ENCODE measurements around the gene EGFR.

Gene EGFR

GRCh38 chr7:55253188-55253587, 234.4 kb downstream of the EGFR start:
- Histone ChIP-seq H3K4me1 (peaks cover 5% of the 10 kb centered on the region), H3K36me3 (no peaks in the 10 kb centered on the region), H3K4me3 (ENCODE audit: low read depth, low read length) (no peak overlapping the region), H3K9me3 (no peaks in the 10 kb centered on the region), H3K27me3 (no peaks in the 10 kb centered on the region)
- TF ChIP-seq CTCF (IDR thresholded peaks at IDR 0.05; ENCODE audit: low read depth, low read length) = no peak
- no peak for DNase-seq

GRCh38 chr7:55254242-55254595, 235.4 kb downstream of the EGFR start:
- no peak for TF ChIP-seq CTCF (IDR thresholded peaks at IDR 0.05; ENCODE audit: low read depth, low read length)
- H3K27me3 ChIP-seq = no peaks in the 10 kb centered on the region
- no peak for DNase-seq

GRCh38 chr7:55254596-55255495, 236.0 kb downstream of the EGFR start:
- Histone ChIP-seq H3K36me3 (no peaks in the 10 kb centered on the region), H3K4me1 (peaks cover 5% of the 10 kb centered on the region), H3K9me3 (no peaks in the 10 kb centered on the region), H3K4me3 (ENCODE audit: low read depth, low read length) (peak overlapping the region; percentile 73), H3K27me3 (no peaks in the 10 kb centered on the region)
- peak; percentile 73 for TF ChIP-seq CTCF (IDR thresholded peaks at IDR 0.05; ENCODE audit: low read depth, low read length)
- peak; percentile 93 for DNase-seq

More at GRCh38 chr7:55254242-55254595, 235.4 kb downstream of the EGFR start:
- peak overlapping the region; percentile 73 for H3K4me3 ChIP-seq (ENCODE audit: low read depth, low read length)
- peaks cover 5% of the 10 kb centered on the region for H3K4me1 ChIP-seq
- no peaks in the 10 kb centered on the region for H3K36me3 ChIP-seq
- no peaks in the 10 kb centered on the region for H3K9me3 ChIP-seq

GRCh38 chr7:55255496-55256445, 237.0 kb downstream of the EGFR start:
- peak overlapping the region; percentile 73 for H3K4me3 ChIP-seq (ENCODE audit: low read depth, low read length)
- peak; percentile 88 for TF ChIP-seq CTCF (IDR thresholded peaks at IDR 0.05; ENCODE audit: low read depth, low read length)
- H3K9me3 ChIP-seq = no peaks in the 10 kb centered on the region
- H3K4me1 ChIP-seq = peaks cover 5% of the 10 kb centered on the region
- peak; percentile 89 for DNase-seq
- no peaks in the 10 kb centered on the region for H3K36me3 ChIP-seq
- H3K27me3 ChIP-seq = no peaks in the 10 kb centered on the region

- Histone ChIP-seq H3K27me3 (no peaks in the 10 kb centered on the region), H3K4me1 (peaks cover 5% of the 10 kb centered on the region), H3K9me3 (no peaks in the 10 kb centered on the region), H3K4me3 (ENCODE audit: low read depth, low read length) (no peak overlapping the region), H3K36me3 (no peaks in the 10 kb centered on the region)
- DNase-seq = no peak
- no peak for TF ChIP-seq CTCF (IDR thresholded peaks at IDR 0.05; ENCODE audit: low read depth, low read length)
Observed at GRCh38 chr7:55258631-55259030, 239.8 kb downstream of the EGFR start.
